ENCODE measurements around the gene CDKN1B. TPM values are rescaled to one million over a fixed set of nuclear protein-coding genes. Genes with fewer than 3 reads are reported as not detected.

Gene CDKN1B
- total RNA-seq, 1 donor from 2014 or later = 36.0 TPM

DNA sequence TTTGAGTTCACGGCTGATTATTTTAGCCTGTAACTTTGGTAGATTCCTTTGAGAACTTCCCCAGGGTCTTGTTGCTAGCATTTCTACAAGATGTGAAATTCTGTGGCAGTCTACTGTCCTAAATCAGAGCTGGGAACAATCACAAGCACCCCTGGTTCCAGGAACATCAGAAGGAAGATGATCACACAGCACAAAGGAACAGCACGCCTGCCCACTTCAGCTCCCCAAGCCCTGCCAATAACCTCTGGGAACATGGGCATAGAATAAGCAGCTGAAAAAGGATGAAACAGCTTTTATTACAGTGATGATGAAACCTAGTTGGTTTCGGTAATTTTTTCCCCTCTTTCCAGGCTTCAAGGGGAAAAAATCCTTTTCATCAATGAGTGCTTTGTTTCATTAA, 33.4 kb upstream of the CDKN1B start:
- peak overlapping the region; percentile 96 for H3K4me3 Mint-ChIP-seq (ENCODE audit: unreplicated experiment)
- no peak for DNase-seq
- TF ChIP-seq, protein P1, sequence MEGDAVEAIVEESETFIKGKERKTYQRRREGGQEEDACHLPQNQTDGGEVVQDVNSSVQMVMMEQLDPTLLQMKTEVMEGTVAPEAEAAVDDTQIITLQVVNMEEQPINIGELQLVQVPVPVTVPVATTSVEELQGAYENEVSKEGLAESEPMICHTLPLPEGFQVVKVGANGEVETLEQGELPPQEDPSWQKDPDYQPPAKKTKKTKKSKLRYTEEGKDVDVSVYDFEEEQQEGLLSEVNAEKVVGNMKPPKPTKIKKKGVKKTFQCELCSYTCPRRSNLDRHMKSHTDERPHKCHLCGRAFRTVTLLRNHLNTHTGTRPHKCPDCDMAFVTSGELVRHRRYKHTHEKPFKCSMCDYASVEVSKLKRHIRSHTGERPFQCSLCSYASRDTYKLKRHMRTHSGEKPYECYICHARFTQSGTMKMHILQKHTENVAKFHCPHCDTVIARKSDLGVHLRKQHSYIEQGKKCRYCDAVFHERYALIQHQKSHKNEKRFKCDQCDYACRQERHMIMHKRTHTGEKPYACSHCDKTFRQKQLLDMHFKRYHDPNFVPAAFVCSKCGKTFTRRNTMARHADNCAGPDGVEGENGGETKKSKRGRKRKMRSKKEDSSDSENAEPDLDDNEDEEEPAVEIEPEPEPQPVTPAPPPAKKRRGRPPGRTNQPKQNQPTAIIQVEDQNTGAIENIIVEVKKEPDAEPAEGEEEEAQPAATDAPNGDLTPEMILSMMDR (IDR thresholded peaks at IDR 0.05; ENCODE audit: partially characterized antibody, unreplicated experiment) = no peak

DNA sequence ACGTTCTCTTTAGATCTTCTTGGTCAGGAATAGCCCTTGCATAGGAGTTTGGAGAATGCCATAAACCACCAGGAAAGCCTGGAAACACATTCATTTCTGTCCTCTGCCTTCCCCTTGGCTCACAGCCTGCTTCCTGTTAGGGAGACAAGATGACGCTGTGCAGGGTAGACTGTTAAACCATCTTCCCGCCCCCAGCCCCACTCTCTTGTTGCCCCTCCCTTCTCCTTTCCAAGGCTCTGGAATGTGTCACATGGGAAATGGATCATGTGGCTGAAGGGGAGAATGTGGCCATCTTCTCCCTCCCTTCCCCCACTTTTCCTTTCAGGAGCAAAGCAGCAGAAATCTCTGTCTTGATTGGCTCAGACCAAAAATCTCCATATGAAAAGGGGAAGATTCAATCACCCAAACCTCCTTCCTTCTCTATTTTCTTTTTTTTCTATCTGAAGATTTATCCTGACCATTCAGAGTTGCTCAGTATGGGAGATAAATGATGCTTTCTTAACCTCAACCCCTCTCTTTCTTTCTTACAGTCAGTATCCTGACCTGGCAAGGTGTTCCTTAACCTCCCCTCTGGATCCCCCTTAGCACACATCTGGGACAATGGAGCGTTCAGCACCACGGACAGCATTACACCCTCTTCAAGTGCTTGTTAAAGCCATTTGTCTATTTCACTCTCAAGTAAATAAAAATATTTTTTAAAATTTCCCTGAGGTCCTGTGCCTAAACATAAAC, 32.6 kb upstream of the CDKN1B start:
- TF ChIP-seq, protein P1 (IDR thresholded peaks at IDR 0.05; ENCODE audit: partially characterized antibody, unreplicated experiment) = no peak
- H3K9me3 Mint-ChIP-seq (ENCODE audit: unreplicated experiment) = peaks cover 6% of the 10 kb centered on the region
- H3K36me3 Mint-ChIP-seq (ENCODE audit: unreplicated experiment) = no peaks in the 10 kb centered on the region
- peaks cover 27% of the 10 kb centered on the region for H3K4me1 Mint-ChIP-seq (ENCODE audit: low read depth, unreplicated experiment)
- peaks cover 8% of the 10 kb centered on the region for H3K27me3 Mint-ChIP-seq (ENCODE audit: unreplicated experiment)
- H3K4me3 Mint-ChIP-seq (ENCODE audit: unreplicated experiment) = peak overlapping the region; percentile 96
- DNase-seq = peak; percentile 75
- peak overlapping the region; percentile 95 for H3K27ac Mint-ChIP-seq (ENCODE audit: unreplicated experiment)

More for the DNA sequence above, 33.4 kb upstream of the CDKN1B start:
- Mint-ChIP-seq H3K4me1 (ENCODE audit: low read depth, unreplicated experiment) (peaks cover 27% of the 10 kb centered on the region), H3K27me3 (ENCODE audit: unreplicated experiment) (peaks cover 8% of the 10 kb centered on the region), H3K27ac (ENCODE audit: unreplicated experiment) (peak overlapping the region; percentile 95), H3K9me3 (ENCODE audit: unreplicated experiment) (peaks cover 6% of the 10 kb centered on the region), H3K36me3 (ENCODE audit: unreplicated experiment) (no peaks in the 10 kb centered on the region)

DNA sequence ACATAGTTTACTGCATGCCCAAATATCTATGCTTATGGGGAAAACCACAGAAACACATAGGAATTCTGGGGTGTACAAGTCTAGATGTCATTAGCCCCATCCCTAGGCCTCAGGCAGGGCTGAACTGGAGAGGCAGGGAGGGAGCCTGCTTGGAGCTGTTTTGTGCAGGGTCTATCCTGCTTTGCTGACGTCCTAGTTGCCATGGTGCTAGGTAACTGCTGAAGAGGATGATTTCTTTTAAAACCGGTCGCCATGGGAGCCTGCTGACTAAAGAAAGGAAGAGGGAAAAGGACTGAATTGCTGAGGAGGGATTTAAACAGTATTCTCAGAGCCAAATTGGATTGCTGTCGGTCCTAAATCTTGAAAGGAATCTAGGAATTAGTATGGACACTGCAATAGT, 31.9 kb upstream of the CDKN1B start:
- Mint-ChIP-seq H3K27ac (ENCODE audit: unreplicated experiment) (peak overlapping the region; percentile 95), H3K27me3 (ENCODE audit: unreplicated experiment) (peaks cover 8% of the 10 kb centered on the region), H3K9me3 (ENCODE audit: unreplicated experiment) (peaks cover 6% of the 10 kb centered on the region), H3K4me3 (ENCODE audit: unreplicated experiment) (peak overlapping the region; percentile 96), H3K36me3 (ENCODE audit: unreplicated experiment) (no peaks in the 10 kb centered on the region), H3K4me1 (ENCODE audit: low read depth, unreplicated experiment) (peaks cover 27% of the 10 kb centered on the region)
- TF ChIP-seq, protein P1 (IDR thresholded peaks at IDR 0.05; ENCODE audit: partially characterized antibody, unreplicated experiment) = no peak
- DNase-seq = peak; percentile 38

DNA sequence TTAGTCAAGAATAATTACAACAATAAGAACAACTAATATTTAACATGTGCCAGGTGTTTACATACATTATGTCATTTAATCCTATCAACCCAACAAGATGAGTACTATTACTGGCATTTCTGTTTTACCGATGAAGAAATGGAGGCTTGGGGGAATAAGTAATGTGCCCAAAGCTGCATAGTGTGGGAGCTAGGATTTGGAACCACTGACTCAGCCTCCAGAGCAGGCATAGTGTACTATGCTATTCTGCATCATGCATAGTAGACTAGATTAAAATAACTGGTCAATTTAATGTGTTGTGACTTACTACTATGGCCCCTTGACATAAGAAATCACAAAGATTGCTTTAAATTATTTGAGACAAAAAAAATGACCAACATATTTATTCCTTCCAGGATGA, 30.7 kb upstream of the CDKN1B start:
- Mint-ChIP-seq H3K27ac (ENCODE audit: unreplicated experiment) (no peak overlapping the region), H3K4me1 (ENCODE audit: low read depth, unreplicated experiment) (peaks cover 23% of the 10 kb centered on the region), H3K4me3 (ENCODE audit: unreplicated experiment) (no peak overlapping the region), H3K27me3 (ENCODE audit: unreplicated experiment) (peaks cover 5% of the 10 kb centered on the region), H3K9me3 (ENCODE audit: unreplicated experiment) (peaks cover 4% of the 10 kb centered on the region), H3K36me3 (ENCODE audit: unreplicated experiment) (no peaks in the 10 kb centered on the region)
- TF ChIP-seq, protein P1 (IDR thresholded peaks at IDR 0.05; ENCODE audit: partially characterized antibody, unreplicated experiment) = no peak
- DNase-seq = no peak

DNA sequence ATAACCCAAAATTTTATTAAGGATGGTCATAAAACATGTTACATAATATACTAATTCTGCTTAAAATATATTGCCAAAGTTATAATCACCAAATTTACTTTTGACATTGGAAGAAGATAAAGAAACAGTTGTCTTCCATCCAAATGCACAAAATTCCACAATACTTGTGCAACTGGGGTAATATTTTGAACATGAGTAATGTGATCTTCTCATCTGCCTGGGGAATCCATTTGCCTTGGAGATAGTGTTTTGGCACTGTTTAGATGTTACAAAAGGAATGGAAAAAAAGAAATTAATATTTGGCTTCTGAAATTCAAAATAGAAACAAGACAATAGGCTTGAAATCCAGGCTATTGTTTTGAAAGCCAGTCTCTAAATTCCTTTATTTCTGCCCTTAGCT, 30.2 kb upstream of the CDKN1B start:
- TF ChIP-seq, protein P1 (IDR thresholded peaks at IDR 0.05; ENCODE audit: partially characterized antibody, unreplicated experiment) = no peak
- H3K4me3 Mint-ChIP-seq (ENCODE audit: unreplicated experiment) = no peak overlapping the region
- H3K4me1 Mint-ChIP-seq (ENCODE audit: low read depth, unreplicated experiment) = peaks cover 22% of the 10 kb centered on the region
- H3K27me3 Mint-ChIP-seq (ENCODE audit: unreplicated experiment) = peaks cover 5% of the 10 kb centered on the region
- H3K36me3 Mint-ChIP-seq (ENCODE audit: unreplicated experiment) = no peaks in the 10 kb centered on the region
- peaks cover 4% of the 10 kb centered on the region for H3K9me3 Mint-ChIP-seq (ENCODE audit: unreplicated experiment)
- no peak for DNase-seq
- H3K27ac Mint-ChIP-seq (ENCODE audit: unreplicated experiment) = no peak overlapping the region
